Measurements from ENCODE around the gene P2RX3.

DNA sequence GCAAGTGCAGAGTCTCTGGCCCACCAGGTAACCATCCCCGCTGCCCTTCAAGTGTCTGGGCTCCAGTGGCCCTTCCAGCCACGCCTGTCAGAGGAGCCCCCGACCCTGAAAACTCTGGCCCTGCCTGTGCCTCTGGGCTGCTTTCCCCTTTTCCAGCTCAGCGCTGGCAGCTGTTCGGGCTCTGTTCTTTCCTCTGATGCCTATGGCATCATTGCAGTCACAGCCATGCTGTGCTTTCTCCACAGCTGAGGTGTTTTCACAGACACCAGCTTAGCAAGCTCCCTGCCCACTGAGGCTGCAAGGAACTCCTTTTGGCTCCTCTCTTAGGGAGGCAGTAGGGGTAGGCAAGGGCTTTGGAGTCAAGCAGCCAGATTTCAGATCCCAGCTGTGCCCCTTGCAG, 21.2 kb downstream of the P2RX3 start:
- no peak for TF ChIP-seq TBP (IDR thresholded peaks at IDR 0.05; ENCODE audit: low read depth, low read length)
- no peak for TF ChIP-seq POLR2A (IDR thresholded peaks at IDR 0.05; ENCODE audit: control extremely low read depth in 1 of 2, low read depth in 2 of 2, low read length in 2 of 2)

All from H1 (cell line).